BLaER1 treated with 17β-estradiol and CSF1 and Interleukin-3, amounts not matched to agents 10 nM and 100 nM (cell line): Measurements from ENCODE around the gene ARFRP1.

Experiments used
- H3K27ac ChIP-seq, 11 experiments: shearing (Covaris generic); formaldehyde crosslinking; 2 replicates each; pipeline ENCODE4 v1.8.1; 2022
- H3K27me3 ChIP-seq, 11 experiments: shearing (Covaris generic); formaldehyde crosslinking; 2 replicates each; pipeline ENCODE4 v1.8.1; 2022
- H3K36me3 ChIP-seq, 11 experiments: shearing (Covaris generic); formaldehyde crosslinking; 2 replicates each; pipeline ENCODE4 v1.8.1; 2022
- H3K4me1 ChIP-seq, 10 experiments: shearing (Covaris generic); formaldehyde crosslinking; 2 replicates each; pipeline ENCODE4 v1.8.1; 2022
- H3K4me2 ChIP-seq, 11 experiments: shearing (Covaris generic); formaldehyde crosslinking; 2 replicates each; pipeline ENCODE4 v1.8.1; 2022
- H3K4me3 ChIP-seq, 10 experiments: shearing (Covaris generic); formaldehyde crosslinking; 2 replicates each; pipeline ENCODE4 v1.8.1; 2022
- H3K9ac ChIP-seq, 11 experiments: shearing (Covaris generic); formaldehyde crosslinking; 2 replicates each; pipeline ENCODE4 v1.8.1; 2022
- H3K9me3 ChIP-seq, 11 experiments: shearing (Covaris generic); formaldehyde crosslinking; replicated peaks in 1 of 11; 2 replicates each; pipeline ENCODE4 v1.8.1; 2022
- H4K20me1 ChIP-seq, 11 experiments: shearing (Covaris generic); formaldehyde crosslinking; 2 replicates each; pipeline ENCODE4 v1.8.1; 2022
- Cebpa-rat ChIP-seq, 11 experiments: shearing (Covaris generic); IDR thresholded peaks; 2 replicates each; pipeline ENCODE4 v1.8.1; 2022

ARFRP1 gene

DNA sequence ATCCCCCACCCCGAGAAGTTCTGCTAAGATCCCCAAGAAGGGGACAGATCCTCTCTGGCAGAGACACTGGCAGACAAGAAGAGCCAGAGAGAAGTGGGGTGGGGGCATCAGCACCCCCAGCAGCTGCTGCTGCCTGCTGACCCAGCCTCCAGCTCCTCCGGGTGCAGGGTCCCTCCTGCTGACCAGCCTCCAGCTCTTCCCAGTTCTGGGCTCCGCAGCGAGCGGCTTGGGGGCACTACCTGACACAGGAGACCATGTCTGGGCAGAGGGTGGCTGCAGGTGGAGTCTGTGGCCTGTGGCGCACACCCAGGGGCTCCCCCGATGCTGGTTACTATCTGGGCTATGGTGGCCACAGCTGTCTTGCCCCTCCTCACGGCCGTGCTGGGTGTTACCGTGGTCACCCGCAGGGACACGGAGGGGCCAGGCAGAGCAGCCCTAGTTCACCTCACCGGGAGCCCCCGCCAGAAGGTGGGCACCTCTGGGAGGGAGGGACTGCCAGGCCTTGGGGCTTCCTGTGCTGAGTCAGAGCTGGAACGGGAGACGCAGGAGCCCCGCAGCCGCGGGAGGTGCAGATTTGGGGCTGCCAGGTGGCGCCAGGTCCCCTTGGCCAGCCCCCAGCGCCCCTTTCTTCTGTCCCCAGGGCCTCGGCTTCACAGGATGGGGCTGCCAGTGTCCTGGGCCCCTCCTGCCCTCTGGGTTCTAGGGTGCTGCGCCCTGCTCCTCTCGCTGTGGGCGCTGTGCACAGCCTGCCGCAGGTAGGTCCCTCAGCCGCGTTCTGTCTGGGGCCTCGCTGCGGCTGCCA lies 29.3 kb upstream of the ARFRP1 start:
- peak overlapping the region; percentile 95 to 100 (median 99) for H3K4me2 ChIP-seq
- H3K4me1 ChIP-seq: peaks cover 54 to 90% (median 87%) of the 10 kb centered on the region in 10 experiments
- peaks cover 0 to 27% (median 0%) of the 10 kb centered on the region in 11 experiments; a peak in 7 of 22 replicates for H3K27me3 ChIP-seq
- H3K36me3 ChIP-seq: peaks cover 29 to 45% (median 36%) of the 10 kb centered on the region in 11 experiments
- no peak for TF ChIP-seq Cebpa-rat (IDR thresholded peaks at IDR 0.05)
- H3K27ac ChIP-seq: peak overlapping the region in 7 of 11 experiments; percentile 7 to 79 (median 74); a peak in 13 of 22 replicates
- no peaks in the 10 kb centered on the region for H3K9me3 ChIP-seq
- peak overlapping the region in 9 of 10 experiments; percentile 26 to 74 (median 52); a peak in 15 of 20 replicates for H3K4me3 ChIP-seq
- peak overlapping the region in 9 of 11 experiments; percentile 21 to 90 (median 54); a peak in 15 of 22 replicates for H3K9ac ChIP-seq
- peaks cover 39 to 88% (median 70%) of the 10 kb centered on the region in 11 experiments for H4K20me1 ChIP-seq

GRCh38 chr20:63735859-63736718 lies 28.3 kb upstream of the ARFRP1 start, which contains the start of gene LIME1:
Gene LIME1, plus strand, starts transcription at chr20:63736664. Its CDS starts 886 bp downstream, at chr20:63737550.
- Histone ChIP-seq H3K9ac (peak within 1 kb of the TSS in 10 of 11 experiments; percentile 8 to 90 (median 54); a peak in 15 of 22 replicates), H3K4me1 (peaks cover 52 to 90% (median 87%) of the 10 kb centered on the region in 10 experiments), H3K27ac (peak within 1 kb of the TSS in 7 of 11 experiments; percentile 7 to 79 (median 74); a peak in 14 of 22 replicates), H3K4me3 (peak within 1 kb of the TSS in 9 of 10 experiments; percentile 26 to 74 (median 52); a peak in 15 of 20 replicates), H3K27me3 (peaks cover 0 to 27% (median 0%) of the 10 kb centered on the region in 11 experiments; a peak in 7 of 22 replicates), H3K4me2 (peak within 1 kb of the TSS; percentile 95 to 100 (median 99)), H3K9me3 (no peaks in the 10 kb centered on the region), H4K20me1 (peaks cover 39 to 91% (median 73%) of the 10 kb centered on the region in 11 experiments), H3K36me3 (peaks cover 25 to 44% (median 32%) of the 10 kb centered on the region in 11 experiments)
- peak in 1 of 11 experiments; percentile 33; a peak in 1 of 22 replicates for TF ChIP-seq Cebpa-rat (IDR thresholded peaks at IDR 0.05)

- Histone ChIP-seq H3K27me3 (peaks cover 0 to 27% (median 0%) of the 10 kb centered on the region in 11 experiments; a peak in 7 of 22 replicates), H3K4me1 (peaks cover 52 to 91% (median 87%) of the 10 kb centered on the region in 10 experiments), H4K20me1 (peaks cover 31 to 91% (median 78%) of the 10 kb centered on the region in 11 experiments), H3K9ac (peak overlapping the region in 8 of 11 experiments; percentile 7 to 90 (median 64); a peak in 9 of 22 replicates), H3K4me3 (no peak overlapping the region; a peak in 1 of 20 replicates), H3K4me2 (peak overlapping the region; percentile 95 to 100 (median 99)), H3K36me3 (peaks cover 27 to 47% (median 33%) of the 10 kb centered on the region in 11 experiments), H3K27ac (peak overlapping the region in 7 of 11 experiments; percentile 1 to 79 (median 74); a peak in 12 of 22 replicates), H3K9me3 (no peaks in the 10 kb centered on the region)
- no peak for TF ChIP-seq Cebpa-rat (IDR thresholded peaks at IDR 0.05)
Observed at GRCh38 chr20:63734946-63735858, 27.4 kb upstream of the ARFRP1 start.

DNA sequence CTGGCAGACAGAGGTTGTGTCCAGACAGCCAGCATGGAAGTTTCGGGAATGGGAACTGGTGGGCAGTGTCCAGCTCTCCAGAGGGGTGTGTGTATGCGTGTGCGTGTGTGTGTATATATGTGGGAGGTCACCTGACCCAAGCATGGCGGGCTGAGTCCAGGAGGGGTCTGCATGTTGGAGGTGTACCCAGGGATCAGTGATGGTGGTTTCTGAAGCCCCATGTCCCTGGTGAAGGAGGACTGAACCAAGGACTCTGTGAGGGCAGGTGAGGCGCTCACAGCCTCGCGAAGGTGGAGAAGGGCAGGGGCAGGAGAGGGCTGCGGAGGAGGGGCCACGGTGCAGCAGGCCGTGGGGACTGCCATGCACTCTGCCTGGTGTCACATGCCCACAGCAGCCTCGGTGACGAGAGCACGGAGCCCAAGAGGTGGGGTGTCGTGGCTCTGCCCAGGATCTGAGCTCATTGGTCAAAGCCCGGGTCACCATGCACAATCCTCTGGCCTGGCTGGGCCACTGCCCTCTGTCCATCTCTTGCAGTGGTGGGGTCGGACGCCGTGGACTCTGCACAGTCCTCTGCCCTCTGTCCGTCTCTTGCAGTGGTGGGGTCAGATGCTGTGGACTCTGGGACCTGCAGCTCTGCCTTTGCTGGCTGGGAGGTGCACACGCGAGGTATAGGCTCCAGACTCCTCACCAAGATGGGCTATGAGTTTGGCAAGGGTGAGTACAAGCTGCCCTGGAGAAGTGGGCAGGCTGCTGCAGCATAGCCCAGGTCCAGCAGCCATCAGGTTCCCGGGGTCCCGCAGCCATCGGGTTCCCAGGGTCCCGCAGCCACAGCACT lies 26.6 kb upstream of the ARFRP1 start:
- TF ChIP-seq Cebpa-rat (IDR thresholded peaks at IDR 0.05): no peak
- Histone ChIP-seq H3K36me3 (peaks cover 34 to 55% (median 39%) of the 10 kb centered on the region in 11 experiments), H4K20me1 (peaks cover 31 to 97% (median 78%) of the 10 kb centered on the region in 11 experiments), H3K9ac (peak overlapping the region in 3 of 11 experiments; percentile 49 to 74 (median 53); a peak in 4 of 22 replicates), H3K4me1 (peaks cover 61 to 99% (median 96%) of the 10 kb centered on the region in 10 experiments), H3K27me3 (peaks cover 0 to 27% (median 0%) of the 10 kb centered on the region in 11 experiments; a peak in 7 of 22 replicates), H3K4me2 (peak overlapping the region in 10 of 11 experiments; percentile 95 to 100 (median 99); a peak in 18 of 22 replicates), H3K27ac (peak overlapping the region in 4 of 11 experiments; percentile 74 to 79 (median 76); a peak in 6 of 22 replicates), H3K4me3 (no peak overlapping the region), H3K9me3 (no peaks in the 10 kb centered on the region)

DNA sequence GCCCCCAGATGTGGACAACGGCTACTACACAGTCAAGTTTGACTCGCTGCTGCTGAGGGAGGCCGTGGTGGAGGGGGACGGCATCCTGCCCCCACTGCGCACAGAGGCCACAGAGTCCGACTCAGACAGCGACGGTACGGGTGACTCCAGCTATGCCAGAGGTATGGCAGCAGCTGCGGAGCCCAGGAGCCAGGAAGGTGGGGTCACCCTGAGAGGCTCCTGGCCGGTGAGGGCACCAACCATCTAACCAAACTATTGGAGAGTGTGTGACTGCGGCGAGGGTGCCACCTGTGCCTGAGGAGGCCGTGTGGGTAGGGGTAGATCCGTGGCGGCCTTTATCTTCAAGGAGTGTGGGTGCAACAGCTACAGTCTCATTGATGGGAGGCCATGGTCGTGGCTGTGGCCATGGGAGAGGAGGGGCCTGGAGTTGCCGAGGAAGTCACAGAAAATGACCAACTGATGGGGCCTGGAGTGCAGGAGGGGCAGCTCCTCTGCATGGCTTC lies 25.9 kb upstream of the ARFRP1 start:
- H3K27me3 ChIP-seq: peaks cover 0 to 25% (median 0%) of the 10 kb centered on the region in 11 experiments; a peak in 7 of 22 replicates
- no peaks in the 10 kb centered on the region for H3K9me3 ChIP-seq
- no peak overlapping the region for H3K4me3 ChIP-seq
- peak overlapping the region in 2 of 11 experiments; percentile 24 to 40; a peak in 3 of 22 replicates for H3K9ac ChIP-seq
- no peak for TF ChIP-seq Cebpa-rat (IDR thresholded peaks at IDR 0.05)
- peaks cover 34 to 55% (median 39%) of the 10 kb centered on the region in 11 experiments for H3K36me3 ChIP-seq
- peak overlapping the region in 6 of 11 experiments; percentile 24 to 100 (median 70); a peak in 10 of 22 replicates for H3K4me2 ChIP-seq
- H3K4me1 ChIP-seq: peaks cover 60 to 99% (median 96%) of the 10 kb centered on the region in 10 experiments
- H3K27ac ChIP-seq: peak overlapping the region in 5 of 11 experiments; percentile 19 to 76 (median 37); a peak in 6 of 22 replicates
- peaks cover 24 to 97% (median 71%) of the 10 kb centered on the region in 11 experiments for H4K20me1 ChIP-seq

DNA sequence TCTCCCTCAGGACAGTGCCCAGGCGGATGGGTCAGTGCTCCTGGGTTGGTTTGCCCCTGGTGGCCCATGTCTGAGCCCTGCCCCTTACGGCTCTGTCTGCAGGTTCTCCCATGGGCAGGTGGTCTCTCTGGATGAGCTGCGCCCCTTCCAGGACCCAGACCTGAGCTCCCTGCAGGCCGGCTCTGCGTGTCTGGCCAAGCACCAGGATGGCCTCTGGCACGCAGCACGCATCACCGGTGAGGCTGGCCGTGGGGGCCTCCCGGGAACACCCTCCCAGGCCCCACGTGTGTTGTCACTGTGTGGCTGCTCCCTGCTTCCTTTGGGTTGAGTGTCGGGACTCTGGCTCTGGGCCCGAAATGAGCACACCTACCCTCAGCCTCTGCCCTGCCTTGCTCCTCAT lies 25.3 kb upstream of the ARFRP1 start:
- H4K20me1 ChIP-seq: peaks cover 19 to 97% (median 65%) of the 10 kb centered on the region in 11 experiments; a peak in 21 of 22 replicates
- peak overlapping the region in 5 of 11 experiments; percentile 19 to 76 (median 37); a peak in 5 of 22 replicates for H3K27ac ChIP-seq
- peaks cover 60 to 99% (median 96%) of the 10 kb centered on the region in 10 experiments for H3K4me1 ChIP-seq
- H3K9ac ChIP-seq: peak overlapping the region in 2 of 11 experiments; percentile 24 to 40; a peak in 4 of 22 replicates
- H3K36me3 ChIP-seq: peaks cover 34 to 55% (median 39%) of the 10 kb centered on the region in 11 experiments
- peak overlapping the region in 6 of 11 experiments; percentile 24 to 99 (median 44); a peak in 9 of 22 replicates for H3K4me2 ChIP-seq
- peaks cover 0 to 20% (median 0%) of the 10 kb centered on the region in 11 experiments; a peak in 7 of 22 replicates for H3K27me3 ChIP-seq
- H3K4me3 ChIP-seq: no peak overlapping the region
- no peak for TF ChIP-seq Cebpa-rat (IDR thresholded peaks at IDR 0.05)
- H3K9me3 ChIP-seq: no peaks in the 10 kb centered on the region
